ENCODE data around the gene KLHL1.

The KLHL1 gene

GRCh38 chr13:69654392-69654791, 453.9 kb downstream of the KLHL1 start:
- Mint-ChIP-seq H3K27ac (no peak overlapping the region), H3K4me1 (no peaks in the 10 kb centered on the region), H3K36me3 (no peaks in the 10 kb centered on the region), H3K9me3 (no peaks in the 10 kb centered on the region), H3K4me3 (no peak overlapping the region), H3K27me3 (no peaks in the 10 kb centered on the region)
- ATAC-seq (ENCODE audit: low read depth) = no peak
- no peak for DNase-seq (ENCODE audit: low spot score in 2 of 2)
